HEK293 (cell line): ENCODE data around the gene XRN2.

ENCODE experiments used
- CTCF ChIA-PET: fragments of 350-600 bp; formaldehyde crosslinking; extraction: SDS; loops from one replicate; lab custom pipeline; 2021; ENCODE audit warnings: antibody characterized with exemption; lab: Yijun Ruan, JAX
- POLR2A ChIA-PET: fragments of 300-600 bp; formaldehyde crosslinking; extraction: SDS; loops from one replicate; lab custom pipeline; 2020; ENCODE audit warnings: antibody characterized with exemption, inconsistent platforms; lab: Yijun Ruan, JAX
- H3K27ac ChIP-seq: fragments of 200-500 bp; sonication (Bioruptor generic); 2 replicates; pipeline ENCODE4 v1.5.1; 2014; ENCODE audit warnings: low read depth, low read length, control low read depth, inconsistent platforms; ENCODE audit errors: extremely low read depth
- H3K36me3 ChIP-seq, 2 experiments: fragments of 200-500 bp in 1 of 2; sonication (Bioruptor generic) in 1 of 2; 1 replicate in 1 of 2; 2 replicates in 1 of 2; pipeline ENCODE4 v1.5.1; 2014 to 2017; ENCODE audit warnings: inconsistent platforms in 2 of 2, low read length in 2 of 2; ENCODE audit not compliant: control insufficient read depth in 2 of 2, insufficient read depth in 1 of 2
- H3K4me1 ChIP-seq: fragments of 200-500 bp; sonication (Bioruptor generic); 2 replicates; pipeline ENCODE4 v1.5.1; 2014; ENCODE audit warnings: mild to moderate bottlenecking, low read length, inconsistent platforms; ENCODE audit not compliant: control insufficient read depth, insufficient read depth
- H3K4me3 ChIP-seq: 2 replicates; pipeline ENCODE4 v1.5.1; 2011; ENCODE audit warnings: low read depth, mild to moderate bottlenecking, control low read depth, low read length, moderate library complexity
- H3K9me3 ChIP-seq: fragments of 200-500 bp; sonication (Bioruptor generic); 2 replicates; pipeline ENCODE4 v1.5.1; 2014; ENCODE audit warnings: low read depth, low read length, inconsistent platforms; ENCODE audit not compliant: control insufficient read depth, insufficient read depth
- PRDM2 ChIP-seq: fragments of 450-650 bp; formaldehyde crosslinking; IDR thresholded peaks from 2 replicates; pipeline ENCODE4 v1.5.1; 2016; ENCODE audit warnings: missing biosample characterization, missing genetic modification characterization, borderline replicate concordance
- TCF7L2 ChIP-seq: IDR thresholded peaks from 2 replicates; pipeline ENCODE4 v1.6.1; 2011; ENCODE audit warnings: low read depth, mild to moderate bottlenecking, inconsistent platforms, low read length, moderate library complexity, borderline replicate concordance
- WT1 ChIP-seq: fragments of 450-650 bp; formaldehyde crosslinking; IDR thresholded peaks from 2 replicates; pipeline ENCODE4 v1.5.1; 2016; ENCODE audit warnings: missing biosample characterization, missing genetic modification characterization
- ZBTB17 ChIP-seq: fragments of 450-650 bp; formaldehyde crosslinking; IDR thresholded peaks from 2 replicates; pipeline ENCODE4 v1.5.1; 2016; ENCODE audit warnings: missing biosample characterization, missing genetic modification characterization
- ZBTB6 ChIP-seq: fragments of 450-650 bp; formaldehyde crosslinking; IDR thresholded peaks from 2 replicates; pipeline ENCODE4 v1.5.1; 2017; ENCODE audit warnings: missing biosample characterization, missing genetic modification characterization
- ZFP37 ChIP-seq: fragments of 450-650 bp; formaldehyde crosslinking; IDR thresholded peaks from 2 replicates; pipeline ENCODE4 v1.5.1; 2016; ENCODE audit warnings: missing biosample characterization, missing genetic modification characterization
- ZIC2 ChIP-seq: fragments of 450-650 bp; formaldehyde crosslinking; IDR thresholded peaks from 2 replicates; pipeline ENCODE4 v1.5.1; 2016; ENCODE audit warnings: missing biosample characterization, missing genetic modification characterization
- ZNF155 ChIP-seq: fragments of 450-650 bp; formaldehyde crosslinking; IDR thresholded peaks from 2 replicates; pipeline ENCODE4 v1.5.1; 2016; ENCODE audit warnings: missing biosample characterization, missing genetic modification characterization
- ZNF202 ChIP-seq: fragments of 450-650 bp; formaldehyde crosslinking; IDR thresholded peaks from 2 replicates; pipeline ENCODE4 v1.5.1; 2016; ENCODE audit warnings: missing biosample characterization, missing genetic modification characterization, borderline replicate concordance
- ZNF223 ChIP-seq: fragments of 450-650 bp; formaldehyde crosslinking; IDR thresholded peaks from 2 replicates; pipeline ENCODE4 v1.5.1; 2016; ENCODE audit warnings: missing biosample characterization, missing genetic modification characterization
- ZNF350 ChIP-seq: fragments of 450-650 bp; formaldehyde crosslinking; IDR thresholded peaks from 2 replicates; pipeline ENCODE4 v1.5.0; 2017; ENCODE audit warnings: missing biosample characterization, mild to moderate bottlenecking, missing genetic modification characterization
- ZNF404 ChIP-seq: fragments of 450-650 bp; formaldehyde crosslinking; IDR thresholded peaks from 2 replicates; pipeline ENCODE4 v1.5.1; 2017; ENCODE audit warnings: missing biosample characterization, missing genetic modification characterization
- ZNF560 ChIP-seq: fragments of 450-650 bp; formaldehyde crosslinking; IDR thresholded peaks from 2 replicates; pipeline ENCODE4 v1.5.1; 2017; ENCODE audit warnings: missing biosample characterization, missing genetic modification characterization, borderline replicate concordance
- ZNF600 ChIP-seq: fragments of 450-650 bp; formaldehyde crosslinking; IDR thresholded peaks from 2 replicates; pipeline ENCODE4 v1.5.1; 2016; ENCODE audit warnings: missing biosample characterization, missing genetic modification characterization
- ZNF626 ChIP-seq: fragments of 450-650 bp; sonication (Bioruptor Pico); formaldehyde crosslinking; IDR thresholded peaks from 2 replicates; pipeline ENCODE4 v1.5.1; 2018; ENCODE audit warnings: missing biosample characterization, missing genetic modification characterization, inconsistent platforms
- ZNF629 ChIP-seq: fragments of 450-650 bp; formaldehyde crosslinking; IDR thresholded peaks from 2 replicates; pipeline ENCODE4 v1.5.1; 2017; ENCODE audit warnings: missing biosample characterization, missing genetic modification characterization
- ZNF76 ChIP-seq: fragments of 450-650 bp; formaldehyde crosslinking; IDR thresholded peaks from 2 replicates; pipeline ENCODE4; 2016; ENCODE audit warnings: low read depth, missing biosample characterization, missing genetic modification characterization, borderline replicate concordance
- TF ChIP-seq, protein P1 (sequence below): fragments of 450-650 bp; formaldehyde crosslinking; IDR thresholded peaks from 2 replicates; pipeline ENCODE4 v1.5.1; 2017; ENCODE audit warnings: missing biosample characterization, missing genetic modification characterization

The XRN2 gene

GRCh38 chr20:21294755-21295154 lies 8.4 kb upstream of the XRN2 start (continued):
- no peak for TF ChIP-seq PRDM2 (tag by site-specific recombination)

GRCh38 chr20:21301940-21302663 lies 1.0 kb upstream of the XRN2 start:
- peak overlapping the region; percentile 86 for H3K4me3 ChIP-seq
- no peak for TF ChIP-seq ZNF350 (tag by site-specific recombination)
- ChIA-PET CTCF (interaction anchor here (0.6 to 1.5 kb wide), 4 partner anchors 27 to 465 kb away, joined by 3 to 4 read pairs (median 3); no protein-coding TSS in a partner anchor), POLR2A (interaction anchor here (0.7 kb wide), 1 partner anchor 21 kb away, joined by 3 read pairs; no protein-coding TSS in a partner anchor)
- peaks cover 4% of the 10 kb centered on the region; the same call in 1 of the 2 replicates for H3K4me1 ChIP-seq
- H3K27ac ChIP-seq = no peak overlapping the region
- no peaks in the 10 kb centered on the region for H3K9me3 ChIP-seq
- H3K36me3 ChIP-seq = no peaks in the 10 kb centered on the region

GRCh38 chr20:21302664-21303060 lies 469 bp upstream of the XRN2 start:
- peak overlapping the region; percentile 92 for H3K27ac ChIP-seq
- TF ChIP-seq ZFP37 = no peak
- no peak for TF ChIP-seq ZNF76 (tag by site-specific recombination)
- no peak for TF ChIP-seq ZNF223 (tag by site-specific recombination)
- TF ChIP-seq ZBTB6 (tag by site-specific recombination) = no peak
- no peak for TF ChIP-seq ZNF626 (tag by site-specific recombination)
- TF ChIP-seq ZNF600 = no peak
- no peak for TF ChIP-seq ZNF202 (tag by site-specific recombination)
- TF ChIP-seq, protein P1, sequence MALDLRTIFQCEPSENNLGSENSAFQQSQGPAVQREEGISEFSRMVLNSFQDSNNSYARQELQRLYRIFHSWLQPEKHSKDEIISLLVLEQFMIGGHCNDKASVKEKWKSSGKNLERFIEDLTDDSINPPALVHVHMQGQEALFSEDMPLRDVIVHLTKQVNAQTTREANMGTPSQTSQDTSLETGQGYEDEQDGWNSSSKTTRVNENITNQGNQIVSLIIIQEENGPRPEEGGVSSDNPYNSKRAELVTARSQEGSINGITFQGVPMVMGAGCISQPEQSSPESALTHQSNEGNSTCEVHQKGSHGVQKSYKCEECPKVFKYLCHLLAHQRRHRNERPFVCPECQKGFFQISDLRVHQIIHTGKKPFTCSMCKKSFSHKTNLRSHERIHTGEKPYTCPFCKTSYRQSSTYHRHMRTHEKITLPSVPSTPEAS = no peak
- 0 out of 2 replicates have a peak, but pooled peaks have one; percentile 5 for TF ChIP-seq ZIC2 (tag by site-specific recombination)
- TF ChIP-seq ZBTB17 (tag by site-specific recombination) = peak; percentile 92; the same call in 1 of the 2 replicates
- TF ChIP-seq ZNF155 (tag by site-specific recombination) = no peak
- TF ChIP-seq ZNF404 (tag by site-specific recombination) = no peak
- no peak for TF ChIP-seq ZNF629
- TF ChIP-seq ZNF560 (tag by site-specific recombination) = no peak
- TF ChIP-seq WT1 (tag by site-specific recombination) = no peak
- TF ChIP-seq TCF7L2 = no peak
- H3K4me3 ChIP-seq = peak overlapping the region; percentile 86
- ChIA-PET CTCF (interaction anchor here (0.6 to 0.7 kb wide), 3 partner anchors 28 to 1252 kb away, joined by 3 read pairs; no protein-coding TSS in a partner anchor), POLR2A (interaction anchor here (0.6 to 1.1 kb wide), 6 partner anchors 13 to 592 kb away, joined by 3 to 5 read pairs (median 3); no protein-coding TSS in a partner anchor)
- H3K9me3 ChIP-seq = no peaks in the 10 kb centered on the region
- no peaks in the 10 kb centered on the region for H3K36me3 ChIP-seq
- peaks cover 4% of the 10 kb centered on the region; the same call in 1 of the 2 replicates for H3K4me1 ChIP-seq
